B cell (primary cell): ENCODE measurements around the gene PTBP3. TPM values are rescaled to one million over a fixed set of nuclear protein-coding genes. Genes with fewer than 3 reads are reported as not detected.
"Not testable (repeated sequence)": the region's sequence is repeated elsewhere in the genome, so short reads cannot be mapped to it uniquely, and the experiment has no call there.

ENCODE experiments used
- ATAC-seq: fragments of 200-7000 bp; cut with Tn5 transposase; one replicate; pipeline ENCODE4 v1.10.0; 2021; ENCODE audit warnings: low read depth, mild to moderate bottlenecking, moderate number of reproducible peaks, moderate library complexity
- CTCF ChIA-PET: fragments of 350-600 bp; sonication (Branson Sonifier 250); formaldehyde crosslinking; loops from one replicate; lab custom pipeline; 2021; ENCODE audit warnings: antibody characterized with exemption, inconsistent platforms; lab: Charles Lee
- POLR2A ChIA-PET: fragments of 350-600 bp; sonication (Branson Sonifier 250); formaldehyde crosslinking; loops from one replicate; lab custom pipeline; 2021; ENCODE audit warnings: antibody characterized with exemption; lab: Charles Lee
- DNase-seq: peaks from one replicate; pipeline ENCODE4 v3.0.0; 2013
- H2AFZ ChIP-seq: 2 replicates; pipeline ENCODE4 v1.6.1; 2012; ENCODE audit warnings: mild to moderate bottlenecking, low read depth, low read length; ENCODE audit not compliant: insufficient read depth, poor library complexity, severe bottlenecking
- H3K27ac ChIP-seq, 2 donors: 1 replicate in 1 of 2; 2 replicates in 1 of 2; pipeline ENCODE4 v1.5.1; 2012 to 2013; ENCODE audit warnings: low read length in 2 of 2, mild to moderate bottlenecking in 2 of 2, moderate library complexity in 1 of 2
- H3K27me3 ChIP-seq, 4 experiments: fragments of 200-600 bp in 1 of 4; sonication (generic) in 1 of 4; replicated peaks in 1 of 4; 1 replicate in 2 of 4; 2 replicates in 2 of 4; pipeline versions ENCODE4 v1.6.1 to v1.7.0; 2013 to 2016; ENCODE audit warnings: low read length in 3 of 4, mild to moderate bottlenecking in 2 of 4, mixed read lengths in 1 of 4, moderate library complexity in 1 of 4; ENCODE audit not compliant: insufficient read depth in 4 of 4, control insufficient read depth in 3 of 4; ENCODE audit errors: control extremely low read depth in 1 of 4
- H3K36me3 ChIP-seq, 2 experiments: replicated peaks in 1 of 2; 1 replicate in 1 of 2; 2 replicates in 1 of 2; pipeline versions ENCODE4 v1.6.1 to v1.7.1; 2013; ENCODE audit warnings: low read length in 1 of 2; ENCODE audit not compliant: insufficient read depth in 2 of 2, control insufficient read depth in 1 of 2; ENCODE audit errors: control extremely low read depth in 1 of 2, extremely low read depth in 1 of 2
- H3K4me1 ChIP-seq, 2 donors: fragments of 200-600 bp in 1 of 2; sonication (generic) in 1 of 2; 1 replicate in 1 of 2; 2 replicates in 1 of 2; pipeline versions ENCODE4 v1.5.1 to v1.6.1; 2013 to 2017; ENCODE audit warnings: low read length in 2 of 2; ENCODE audit not compliant: control insufficient read depth in 2 of 2, insufficient read depth in 2 of 2
- H3K4me2 ChIP-seq: replicated peaks from 2 replicates; pipeline ENCODE3; 2012; ENCODE audit warnings: mild to moderate bottlenecking, low read depth, low read length; ENCODE audit not compliant: poor library complexity, severe bottlenecking
- H3K4me3 ChIP-seq, 5 experiments: fragments of 200-600 bp in 1 of 5; sonication (generic) in 1 of 5; 1 replicate in 3 of 5; 2 replicates in 2 of 5; pipeline versions ENCODE4 v1.5.1 to v1.7.0; 2011 to 2016; ENCODE audit warnings: low read length in 4 of 5, mild to moderate bottlenecking in 4 of 5, low read depth in 2 of 5, control low read depth in 1 of 5, moderate library complexity in 1 of 5; ENCODE audit not compliant: insufficient read depth in 1 of 5; ENCODE audit errors: control extremely low read depth in 1 of 5, extremely low read depth in 1 of 5
- H3K79me2 ChIP-seq: fragments of 200-600 bp; sonication (generic); one replicate; pipeline ENCODE4 v1.6.0; 2016; ENCODE audit warnings: low read length; ENCODE audit not compliant: control insufficient read depth, insufficient read depth
- H3K9ac ChIP-seq: fragments of 200-600 bp; sonication (generic); 2 replicates; pipeline ENCODE4 v1.6.1; 2017; ENCODE audit warnings: mild to moderate bottlenecking, low read length, moderate library complexity
- H3K9me3 ChIP-seq, 3 donors: one replicate each; pipeline versions ENCODE4 v1.6.1 to v1.7.1; 2013; ENCODE audit warnings: low read length in 2 of 3; ENCODE audit not compliant: control insufficient read depth in 2 of 3, insufficient read depth in 1 of 3; ENCODE audit errors: control extremely low read depth in 1 of 3
- H4K20me1 ChIP-seq: 2 replicates; pipeline ENCODE4 v1.6.0; 2012; ENCODE audit warnings: mild to moderate bottlenecking, low read length; ENCODE audit not compliant: insufficient read depth, control insufficient read depth, poor library complexity, severe bottlenecking
- H3K27ac Mint-ChIP-seq: one replicate; pipeline ENCODE4 v1.8.0; 2021; ENCODE audit warnings: mixed read lengths
- H3K27me3 Mint-ChIP-seq: one replicate; pipeline ENCODE4 v1.8.0; 2021; ENCODE audit warnings: mixed read lengths
- H3K4me1 Mint-ChIP-seq: one replicate; pipeline ENCODE4 v1.8.0; 2021; ENCODE audit warnings: mixed read lengths
- H3K4me3 Mint-ChIP-seq: one replicate; pipeline ENCODE4 v1.8.0; 2021; ENCODE audit warnings: mixed read lengths
- H3K9me3 Mint-ChIP-seq: one replicate; pipeline ENCODE4 v1.8.0; 2022; ENCODE audit warnings: mixed read lengths; ENCODE audit not compliant: insufficient read depth
- CTCF ChIP-seq: fragments of 200-600 bp; IDR thresholded peaks from one replicate; pipeline ENCODE4 v1.8.0; 2022; ENCODE audit warnings: antibody characterized with exemption, mild to moderate bottlenecking
- EZH2 ChIP-seq: IDR thresholded peaks from 2 replicates; pipeline ENCODE4 v1.6.1; 2012; ENCODE audit warnings: borderline replicate concordance, low read depth, mild to moderate bottlenecking, moderate library complexity, low read length; ENCODE audit not compliant: insufficient read depth, poor library complexity, severe bottlenecking
- WGBS: methylation state at CpG from one replicate; pipeline ENCODE4 v1.1.5; 2013; ENCODE audit warnings: missing lambda C conversion rate; ENCODE audit not compliant: insufficient coverage; 5-methylcytosine and 5-hydroxymethylcytosine counted together
- intact Hi-C: fragments of 100-400 bp; cut with micrococcal nuclease; formaldehyde crosslinking; loops from one replicate; pipeline ENCODE4 v1.10.0; 2022
- polyA plus RNA-seq: library from polyadenylated mRNA; depleted of rRNA; stranded (reverse); fragments of >200 nt; gene quantifications from 2 replicates; pipeline ENCODE4 v1.2.3, GENCODE V29; 2012
- total RNA-seq, 2 donors: library from RNA; stranded (reverse); fragments of 120-200 nt in 1 of 2; gene quantifications; 1 replicate in 1 of 2; 2 replicates in 1 of 2; pipeline versions ENCODE4 v1.2.3 to v1.2.4, GENCODE V29; 2013 to 2022

Gene PTBP3
- total and polyA plus RNA-seq, 2 donors (not counting 1 experiment from before 2014, with no cell fraction given), result 22.8 to 133 TPM

DNA sequence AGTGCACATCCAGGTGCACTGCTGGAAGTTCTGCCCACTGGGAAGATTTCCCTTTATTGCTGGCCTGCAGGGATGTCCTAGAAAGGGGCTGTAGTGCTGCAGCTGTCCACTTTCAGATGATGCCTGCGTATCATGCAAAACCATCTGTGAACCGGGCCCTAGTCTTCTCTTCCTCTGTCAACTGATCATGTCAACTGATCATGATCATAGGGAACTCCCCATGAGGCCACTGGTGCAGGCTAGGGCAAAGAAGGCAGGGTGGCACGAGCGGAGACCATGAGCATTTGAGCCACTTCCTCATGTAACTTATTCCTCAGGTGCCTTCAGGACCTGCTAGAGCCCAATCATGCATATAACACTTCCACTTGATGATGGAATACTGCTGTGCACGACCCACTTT lies 41.9 kb upstream of the PTBP3 start:
- Mint-ChIP-seq H3K27me3 (no peaks in the 10 kb centered on the region), H3K4me1 (peaks cover 26% of the 10 kb centered on the region), H3K4me3 (no peak overlapping the region), H3K9me3 (peaks cover 4% of the 10 kb centered on the region), H3K27ac (no peak overlapping the region)
- peaks cover 9 to 15% of the 10 kb centered on the region in 2 donors for H3K4me1 ChIP-seq
- no peaks in the 10 kb centered on the region for H3K27me3 ChIP-seq
- H3K36me3 ChIP-seq, result no peaks in the 10 kb centered on the region
- H2AFZ ChIP-seq, result no peak overlapping the region
- ATAC-seq (no peak), DNase-seq (no peak)
- no peak overlapping the region for H3K4me3 ChIP-seq
- H4K20me1 ChIP-seq, result no peaks in the 10 kb centered on the region
- WGBS, result 100% methylated on average over 5 of the region's 5 CpGs
- ChIA-PET POLR2A (no interaction called here), CTCF (interaction anchor here (0.7 to 0.8 kb wide), 2 partner anchors 13 to 299 kb away, joined by 3 read pairs; no protein-coding TSS in a partner anchor)
- TF ChIP-seq EZH2 (no peak), CTCF (no peak)
- intact Hi-C loops, result loop anchor here (5.0 kb wide), 1 partner anchor 417 kb away; no protein-coding TSS in a partner anchor
- H3K9me3 ChIP-seq, result peaks cover 0 to under 1% (median 0%) of the 10 kb centered on the region in 3 donors
- no peak overlapping the region for H3K4me2 ChIP-seq
- no peak overlapping the region for H3K27ac ChIP-seq
- no peaks in the 10 kb centered on the region for H3K79me2 ChIP-seq
- H3K9ac ChIP-seq, result no peak overlapping the region

DNA sequence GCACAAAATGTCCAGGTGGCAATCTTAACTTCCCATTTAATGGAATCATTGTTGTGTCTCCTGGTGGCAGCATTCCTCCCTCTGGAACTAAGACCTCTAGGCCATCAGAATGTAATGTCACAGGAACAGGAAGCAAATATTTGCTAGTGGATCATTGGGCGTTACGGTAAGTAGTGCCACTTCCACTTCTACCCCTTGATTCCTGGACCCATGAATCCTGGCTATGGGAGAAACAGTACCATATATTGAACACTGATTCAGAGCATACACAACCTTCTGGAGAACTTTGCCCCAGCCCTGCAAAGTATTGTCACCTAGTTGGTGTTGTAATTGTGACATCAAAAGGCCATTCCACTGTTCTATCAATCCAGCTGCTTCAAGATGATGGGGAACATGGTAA lies 40.8 kb upstream of the PTBP3 start:
- H3K4me1 Mint-ChIP-seq, result peaks cover 24% of the 10 kb centered on the region
- H4K20me1 ChIP-seq, H3K79me2 ChIP-seq, intact Hi-C loops, POLR2A ChIA-PET, H3K9ac ChIP-seq, H3K4me2 ChIP-seq, H3K4me3 ChIP-seq, H3K36me3 ChIP-seq, H3K9me3 ChIP-seq, CTCF ChIA-PET, ATAC-seq, H3K27ac ChIP-seq, H3K27ac Mint-ChIP-seq, H3K27me3 Mint-ChIP-seq, H3K4me3 Mint-ChIP-seq, H3K9me3 Mint-ChIP-seq, H2AFZ ChIP-seq, H3K27me3 ChIP-seq, DNase-seq: not testable (repeated sequence)
- 100% methylated on average over 2 of the region's 2 CpGs for WGBS
- H3K4me1 ChIP-seq, result peaks cover 9 to 15% of the 10 kb centered on the region in 2 donors

GRCh38 chr9:112373666-112374065 lies 40.2 kb upstream of the PTBP3 start:
- H3K9ac ChIP-seq, H2AFZ ChIP-seq, H4K20me1 ChIP-seq, intact Hi-C loops, H3K4me2 ChIP-seq, POLR2A ChIA-PET, DNase-seq, H3K36me3 ChIP-seq, CTCF ChIA-PET, H3K27me3 ChIP-seq, H3K9me3 Mint-ChIP-seq, H3K27me3 Mint-ChIP-seq, ATAC-seq, H3K27ac Mint-ChIP-seq, H3K79me2 ChIP-seq, H3K4me3 ChIP-seq, H3K27ac ChIP-seq, H3K4me3 Mint-ChIP-seq: not testable (repeated sequence)
- H3K4me1 Mint-ChIP-seq, result peaks cover 20% of the 10 kb centered on the region
- WGBS, result 84% methylated on average over 2 of the region's 2 CpGs
- Histone ChIP-seq H3K9me3 (peaks cover 0 to 11% (median 0%) of the 10 kb centered on the region in 3 donors), H3K4me1 (peaks cover 6 to 15% of the 10 kb centered on the region in 2 donors)
